CD8-positive, alpha-beta memory T cell (primary cell): ENCODE measurements around the gene SLC6A13. TPM values are rescaled to one million over a fixed set of nuclear protein-coding genes. Genes with fewer than 3 reads are reported as not detected.

Experiments
- CTCF ChIA-PET: fragments of 350-600 bp; sonication (Branson Sonifier 250); formaldehyde crosslinking; loops from one replicate; lab custom pipeline; 2021; ENCODE audit warnings: antibody characterized with exemption; lab: Charles Lee
- POLR2A ChIA-PET: fragments of 350-600 bp; sonication (Branson Sonifier 250); formaldehyde crosslinking; loops from one replicate; lab custom pipeline; 2021; ENCODE audit warnings: antibody characterized with exemption; lab: Charles Lee
- DNase-seq, 5 donors: peaks; one replicate each; pipeline versions ENCODE4 v3.0.0 to v3.0.0-alpha.2; 2020 to 2022; ENCODE audit warnings: mixed read lengths in 1 of 5
- H3K27ac ChIP-seq: one replicate; pipeline ENCODE4 v1.7.0; 2013; ENCODE audit warnings: low read depth, mild to moderate bottlenecking, low read length, moderate library complexity
- H3K27me3 ChIP-seq: 2 replicates; pipeline ENCODE4 v1.7.0; 2013; ENCODE audit warnings: low read length, mild to moderate bottlenecking; ENCODE audit not compliant: insufficient read depth, poor library complexity, severe bottlenecking
- H3K36me3 ChIP-seq: 2 replicates; pipeline ENCODE4 v1.7.0; 2013; ENCODE audit warnings: mild to moderate bottlenecking, low read length, moderate library complexity; ENCODE audit not compliant: insufficient read depth
- H3K4me1 ChIP-seq: 2 replicates; pipeline ENCODE4 v1.7.0; 2013; ENCODE audit warnings: mild to moderate bottlenecking, low read length, moderate library complexity; ENCODE audit not compliant: insufficient read depth
- H3K4me3 ChIP-seq: 2 replicates; pipeline ENCODE4 v1.7.0; 2013; ENCODE audit warnings: mild to moderate bottlenecking, low read length
- H3K9me3 ChIP-seq: 2 replicates; pipeline ENCODE4 v1.7.0; 2013; ENCODE audit warnings: mild to moderate bottlenecking, low read length
- H3K27ac Mint-ChIP-seq, 8 donors: one replicate each; pipeline ENCODE4 v1.8.0; 2020 to 2021; ENCODE audit warnings: mixed read lengths in 8 of 8, mild to moderate bottlenecking in 6 of 8, inconsistent platforms in 3 of 8, moderate library complexity in 3 of 8
- H3K27me3 Mint-ChIP-seq, 2 donors: one replicate each; pipeline ENCODE4 v1.8.0; 2020 to 2021; ENCODE audit warnings: mixed read lengths in 2 of 2, mild to moderate bottlenecking in 1 of 2, moderate library complexity in 1 of 2
- H3K36me3 Mint-ChIP-seq, 3 donors: one replicate each; pipeline ENCODE4 v1.8.0; 2020 to 2021; ENCODE audit warnings: mixed read lengths in 3 of 3, inconsistent platforms in 1 of 3, mild to moderate bottlenecking in 1 of 3
- H3K4me1 Mint-ChIP-seq, 3 donors: one replicate each; pipeline ENCODE4 v1.8.0; 2020 to 2021; ENCODE audit warnings: mixed read lengths in 3 of 3, inconsistent platforms in 1 of 3, mild to moderate bottlenecking in 1 of 3
- H3K4me3 Mint-ChIP-seq, 7 donors: one replicate each; pipeline ENCODE4 v1.8.0; 2020 to 2021; ENCODE audit warnings: mixed read lengths in 7 of 7, mild to moderate bottlenecking in 6 of 7, moderate library complexity in 4 of 7, inconsistent platforms in 2 of 7
- H3K9me3 Mint-ChIP-seq, 5 donors: one replicate each; pipeline ENCODE4 v1.8.0; 2020 to 2022; ENCODE audit warnings: mixed read lengths in 5 of 5, mild to moderate bottlenecking in 3 of 5, moderate library complexity in 2 of 5, inconsistent platforms in 1 of 5
- polyA plus RNA-seq: library from polyadenylated mRNA; unstranded; fragments of 300-500 nt; fragmentation: Illumina TruSeq; gene quantifications from one replicate; pipeline ENCODE4 v1.2.3, GENCODE V29; 2021
- total RNA-seq, 2 experiments: library from RNA; stranded (reverse); gene quantifications; one replicate each; pipeline ENCODE4 v1.2.3, GENCODE V29; 2021

Gene SLC6A13
- total and polyA plus RNA-seq, 3 experiments from 2014 or later: 0.09 to 0.31 TPM; not detected in 1

GRCh38 chr12:230925-231671 lies 31.5 kb downstream of the SLC6A13 start:
- no peak overlapping the region for H3K4me3 ChIP-seq
- DNase-seq: no peak
- no peak overlapping the region for H3K27ac ChIP-seq
- H3K27me3 ChIP-seq: no peaks in the 10 kb centered on the region
- H3K9me3 Mint-ChIP-seq: peaks cover 2 to 18% (median 10%) of the 10 kb centered on the region in 5 donors
- H3K36me3 ChIP-seq: no peaks in the 10 kb centered on the region
- peaks cover 10 to 25% of the 10 kb centered on the region in 2 donors for H3K27me3 Mint-ChIP-seq
- no peak overlapping the region for H3K4me3 Mint-ChIP-seq
- ChIA-PET POLR2A (no interaction called here), CTCF (no interaction called here)
- no peaks in the 10 kb centered on the region for H3K4me1 ChIP-seq
- no peaks in the 10 kb centered on the region for H3K4me1 Mint-ChIP-seq
- H3K36me3 Mint-ChIP-seq: peaks cover 0 to 7% (median 0%) of the 10 kb centered on the region in 3 donors
- no peaks in the 10 kb centered on the region for H3K9me3 ChIP-seq
- H3K27ac Mint-ChIP-seq: no peak overlapping the region

GRCh38 chr12:229441-230191 lies 33.0 kb downstream of the SLC6A13 start:
- Mint-ChIP-seq H3K9me3 (peaks cover 0 to 5% (median under 1%) of the 10 kb centered on the region in 5 donors), H3K4me3 (no peak overlapping the region), H3K4me1 (no peaks in the 10 kb centered on the region), H3K27me3 (peaks cover 10 to 25% of the 10 kb centered on the region in 2 donors), H3K27ac (peak overlapping the region in 1 of 8 donors; percentile 27), H3K36me3 (no peaks in the 10 kb centered on the region)
- DNase-seq: no peak
- H3K36me3 ChIP-seq: no peaks in the 10 kb centered on the region
- no peak overlapping the region for H3K4me3 ChIP-seq
- H3K4me1 ChIP-seq: no peaks in the 10 kb centered on the region
- POLR2A ChIA-PET: no interaction called here
- no peaks in the 10 kb centered on the region for H3K9me3 ChIP-seq
- no peaks in the 10 kb centered on the region for H3K27me3 ChIP-seq
- CTCF ChIA-PET: no interaction called here
- H3K27ac ChIP-seq: no peak overlapping the region

- ChIA-PET POLR2A (no interaction called here), CTCF (no interaction called here)
- peaks cover 0 to 3% (median 0%) of the 10 kb centered on the region in 5 donors for H3K9me3 Mint-ChIP-seq
- Histone ChIP-seq H3K27ac (no peak overlapping the region), H3K9me3 (no peaks in the 10 kb centered on the region), H3K4me3 (no peak overlapping the region), H3K4me1 (no peaks in the 10 kb centered on the region), H3K36me3 (no peaks in the 10 kb centered on the region), H3K27me3 (no peaks in the 10 kb centered on the region)
- H3K27me3 Mint-ChIP-seq: peaks cover 10 to 25% of the 10 kb centered on the region in 2 donors
- no peaks in the 10 kb centered on the region for H3K36me3 Mint-ChIP-seq
- peak overlapping the region in 1 of 8 donors; percentile 7 for H3K27ac Mint-ChIP-seq
- no peak overlapping the region for H3K4me3 Mint-ChIP-seq
- DNase-seq: no peak
- H3K4me1 Mint-ChIP-seq: no peaks in the 10 kb centered on the region
Measured at GRCh38 chr12:228846-229200, 33.8 kb downstream of the SLC6A13 start.

GRCh38 chr12:227923-228845 lies 34.5 kb downstream of the SLC6A13 start:
- Mint-ChIP-seq H3K27me3 (peaks cover 6 to 25% of the 10 kb centered on the region in 2 donors), H3K27ac (no peak overlapping the region), H3K4me1 (no peaks in the 10 kb centered on the region), H3K36me3 (no peaks in the 10 kb centered on the region), H3K4me3 (no peak overlapping the region), H3K9me3 (no peaks in the 10 kb centered on the region)
- Histone ChIP-seq H3K36me3 (no peaks in the 10 kb centered on the region), H3K27me3 (no peaks in the 10 kb centered on the region), H3K9me3 (no peaks in the 10 kb centered on the region), H3K4me3 (no peak overlapping the region), H3K27ac (no peak overlapping the region), H3K4me1 (no peaks in the 10 kb centered on the region)
- no peak for DNase-seq
- POLR2A ChIA-PET: no interaction called here
- CTCF ChIA-PET: no interaction called here

GRCh38 chr12:227286-227915 lies 35.2 kb downstream of the SLC6A13 start:
- POLR2A ChIA-PET: no interaction called here
- no peak overlapping the region for H3K4me3 ChIP-seq
- CTCF ChIA-PET: no interaction called here
- no peaks in the 10 kb centered on the region for H3K36me3 Mint-ChIP-seq
- DNase-seq: no peak
- H3K36me3 ChIP-seq: no peaks in the 10 kb centered on the region
- H3K4me1 Mint-ChIP-seq: no peaks in the 10 kb centered on the region
- no peak overlapping the region for H3K27ac Mint-ChIP-seq
- H3K9me3 Mint-ChIP-seq: no peaks in the 10 kb centered on the region
- no peak overlapping the region for H3K27ac ChIP-seq
- H3K4me3 Mint-ChIP-seq: no peak overlapping the region
- no peaks in the 10 kb centered on the region for H3K4me1 ChIP-seq
- no peaks in the 10 kb centered on the region for H3K27me3 ChIP-seq
- peaks cover 5 to 28% of the 10 kb centered on the region in 2 donors for H3K27me3 Mint-ChIP-seq
- H3K9me3 ChIP-seq: no peaks in the 10 kb centered on the region

- no peaks in the 10 kb centered on the region for H3K9me3 ChIP-seq
- CTCF ChIA-PET: no interaction called here
- Mint-ChIP-seq H3K9me3 (no peaks in the 10 kb centered on the region), H3K4me3 (no peak overlapping the region), H3K27me3 (peaks cover 3 to 28% of the 10 kb centered on the region in 2 donors), H3K4me1 (no peaks in the 10 kb centered on the region), H3K36me3 (no peaks in the 10 kb centered on the region), H3K27ac (peak overlapping the region in 1 of 8 donors; percentile 75)
- H3K27me3 ChIP-seq: no peaks in the 10 kb centered on the region
- H3K4me1 ChIP-seq: no peaks in the 10 kb centered on the region
- POLR2A ChIA-PET: no interaction called here
- H3K27ac ChIP-seq: no peak overlapping the region
- DNase-seq: no peak
- no peak overlapping the region for H3K4me3 ChIP-seq
- H3K36me3 ChIP-seq: no peaks in the 10 kb centered on the region
Measured at GRCh38 chr12:226401-226800, 36.2 kb downstream of the SLC6A13 start.

- no peak for DNase-seq
Measured at GRCh38 chr12:225012-225411, 37.6 kb downstream of the SLC6A13 start.

More at GRCh38 chr12:225012-225411, 37.6 kb downstream of the SLC6A13 start:
- H3K27ac ChIP-seq: no peak overlapping the region
- no peaks in the 10 kb centered on the region for H3K27me3 ChIP-seq
- CTCF ChIA-PET: no interaction called here
- Mint-ChIP-seq H3K4me1 (no peaks in the 10 kb centered on the region), H3K9me3 (no peaks in the 10 kb centered on the region), H3K27me3 (peaks cover 4 to 21% of the 10 kb centered on the region in 2 donors), H3K27ac (no peak overlapping the region), H3K36me3 (no peaks in the 10 kb centered on the region), H3K4me3 (no peak overlapping the region)
- H3K36me3 ChIP-seq: no peaks in the 10 kb centered on the region
- H3K4me1 ChIP-seq: no peaks in the 10 kb centered on the region
- POLR2A ChIA-PET: no interaction called here
- H3K4me3 ChIP-seq: no peak overlapping the region
- no peaks in the 10 kb centered on the region for H3K9me3 ChIP-seq
